ENCODE data around the gene DCN. TPM values are rescaled to one million over a fixed set of nuclear protein-coding genes. Genes with fewer than 3 reads are reported as not detected.

The DCN gene
- total and polyA plus RNA-seq, 2 experiments from 2014 or later = 441 to 483 TPM

GRCh38 chr12:91140026-91140931 is 42.3 kb downstream of the DCN start:
- Histone ChIP-seq H3K27ac (peak overlapping the region; percentile 88), H3F3A (ENCODE audit: insufficient read depth) (peaks cover 75% of the 10 kb centered on the region), H4K20me1 (ENCODE audit: insufficient read depth) (no peaks in the 10 kb centered on the region), H3K9me2 (ENCODE audit: insufficient read depth) (no peaks in the 10 kb centered on the region), H2AFZ (no peak overlapping the region), H3K4me2 (ENCODE audit: unreplicated experiment) (peak overlapping the region; percentile 55), H3K9me3 (ENCODE audit: low read depth) (no peaks in the 10 kb centered on the region), H3K79me2 (ENCODE audit: insufficient read depth) (no peaks in the 10 kb centered on the region), H3K4me1 (ENCODE audit: insufficient read depth) (peaks cover 68% of the 10 kb centered on the region), H3K4me3 (peak overlapping the region; percentile 24), H3K9ac (peak overlapping the region; percentile 47), H3K36me3 (ENCODE audit: low read depth) (peaks cover 9% of the 10 kb centered on the region; the same call in 1 of the 2 replicates), H3K27me3 (replicated peaks; ENCODE audit: insufficient read depth) (no peaks in the 10 kb centered on the region)
- peak; percentile 90 for DNase-seq
- in situ Hi-C loops (cut with MboI) = no loop called here
- peak; percentile 92 for TF ChIP-seq EZH2phosphoT487 (IDR thresholded peaks at IDR 0.05; ENCODE audit: insufficient read depth, low read depth)
- no peak for TF ChIP-seq EZH2 (IDR thresholded peaks at IDR 0.05; ENCODE audit: insufficient read depth, poor library complexity, severe bottlenecking)
- 0 to 5% methylated on average over 1 of the region's 1 CpG for WGBS, 2 experiments (ENCODE audit: low coverage in 1 of 2, low lambda C conversion rate in 2 of 2, missing lambda C conversion rate in 2 of 2)

DNA sequence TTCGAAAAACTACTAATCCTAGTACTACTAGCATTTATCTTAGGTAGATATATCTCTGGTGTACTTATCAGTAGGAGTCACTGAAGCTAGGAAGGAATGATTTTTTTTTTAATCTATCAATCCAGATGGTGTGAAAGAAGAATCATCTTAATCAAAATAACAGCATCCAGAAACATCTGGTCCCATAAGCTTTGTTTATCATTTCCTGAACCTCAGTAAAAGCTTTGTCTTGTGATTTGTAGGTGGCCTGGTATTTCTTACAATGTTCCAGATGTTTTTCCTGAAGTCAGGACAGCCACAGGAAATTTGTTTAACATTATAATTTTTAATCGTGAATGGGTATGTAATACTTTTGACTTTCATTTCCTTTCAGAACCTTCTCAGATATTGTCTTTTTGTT is 43.3 kb downstream of the DCN start:
- Histone ChIP-seq H3K27ac (peak overlapping the region; percentile 88), H3K4me2 (ENCODE audit: unreplicated experiment) (peak overlapping the region; percentile 55), H2AFZ (peak overlapping the region; percentile 4; the same call in 1 of the 2 replicates), H3K79me2 (ENCODE audit: insufficient read depth) (no peaks in the 10 kb centered on the region), H4K20me1 (ENCODE audit: insufficient read depth) (no peaks in the 10 kb centered on the region), H3F3A (ENCODE audit: insufficient read depth) (peaks cover 70% of the 10 kb centered on the region), H3K27me3 (replicated peaks; ENCODE audit: insufficient read depth) (no peaks in the 10 kb centered on the region), H3K4me3 (peak overlapping the region; percentile 24), H3K9me2 (ENCODE audit: insufficient read depth) (no peaks in the 10 kb centered on the region), H3K36me3 (ENCODE audit: low read depth) (no peaks in the 10 kb centered on the region), H3K9me3 (ENCODE audit: low read depth) (no peaks in the 10 kb centered on the region), H3K4me1 (ENCODE audit: insufficient read depth) (peaks cover 67% of the 10 kb centered on the region), H3K9ac (peak overlapping the region; percentile 47)
- WGBS, 2 experiments (ENCODE audit: low coverage in 1 of 2, low lambda C conversion rate in 2 of 2, missing lambda C conversion rate in 2 of 2) = 22 to 23% methylated on average over 2 of the region's 2 CpGs
- in situ Hi-C loops (cut with MboI) = no loop called here
- DNase-seq = no peak
- TF ChIP-seq EZH2phosphoT487 (IDR thresholded peaks at IDR 0.05; ENCODE audit: insufficient read depth, low read depth) = no peak
- TF ChIP-seq EZH2 (IDR thresholded peaks at IDR 0.05; ENCODE audit: insufficient read depth, poor library complexity, severe bottlenecking) = no peak

GRCh38 chr12:91138337-91138920 is 44.2 kb downstream of the DCN start:
- in situ Hi-C loops (cut with MboI) = no loop called here
- Histone ChIP-seq H2AFZ (peak overlapping the region; percentile 4; the same call in 1 of the 2 replicates), H3F3A (ENCODE audit: insufficient read depth) (peaks cover 71% of the 10 kb centered on the region), H3K27ac (peak overlapping the region; percentile 88), H3K36me3 (ENCODE audit: low read depth) (no peaks in the 10 kb centered on the region), H3K79me2 (ENCODE audit: insufficient read depth) (no peaks in the 10 kb centered on the region), H3K27me3 (replicated peaks; ENCODE audit: insufficient read depth) (no peaks in the 10 kb centered on the region), H3K4me3 (peak overlapping the region; percentile 24; the same call in 1 of the 2 replicates), H3K9me3 (ENCODE audit: low read depth) (no peaks in the 10 kb centered on the region), H3K9me2 (ENCODE audit: insufficient read depth) (no peaks in the 10 kb centered on the region), H4K20me1 (ENCODE audit: insufficient read depth) (no peaks in the 10 kb centered on the region), H3K4me2 (ENCODE audit: unreplicated experiment) (peak overlapping the region; percentile 55), H3K9ac (no peak overlapping the region), H3K4me1 (ENCODE audit: insufficient read depth) (peaks cover 71% of the 10 kb centered on the region)
- no peak for TF ChIP-seq EZH2 (IDR thresholded peaks at IDR 0.05; ENCODE audit: insufficient read depth, poor library complexity, severe bottlenecking)
- WGBS, 2 experiments (ENCODE audit: low coverage in 1 of 2, low lambda C conversion rate in 2 of 2, missing lambda C conversion rate in 2 of 2) = 4 to 14% methylated on average over 1 of the region's 1 CpG
- DNase-seq = peak; percentile 26

- H3K9me3 ChIP-seq (ENCODE audit: low read depth) = no peaks in the 10 kb centered on the region
- TF ChIP-seq EZH2phosphoT487 (IDR thresholded peaks at IDR 0.05; ENCODE audit: insufficient read depth, low read depth) (0 out of 2 replicates have a peak, but pooled peaks have one; percentile 43), EZH2 (IDR thresholded peaks at IDR 0.05; ENCODE audit: insufficient read depth, poor library complexity, severe bottlenecking) (no peak)
- in situ Hi-C loops (cut with MboI) = no loop called here
- peak overlapping the region; percentile 33 for H3K4me2 ChIP-seq (ENCODE audit: unreplicated experiment)
- H3K9ac ChIP-seq = peak overlapping the region; percentile 23; the same call in 1 of the 2 replicates
- no peak overlapping the region for H2AFZ ChIP-seq
- peaks cover 26% of the 10 kb centered on the region for H3F3A ChIP-seq (ENCODE audit: insufficient read depth)
- peak; percentile 88 for DNase-seq
- H3K27me3 ChIP-seq (replicated peaks; ENCODE audit: insufficient read depth) = no peaks in the 10 kb centered on the region
- no peaks in the 10 kb centered on the region for H3K36me3 ChIP-seq (ENCODE audit: low read depth)
- 2 to 9% methylated on average over 1 of the region's 1 CpG for WGBS, 2 experiments (ENCODE audit: low coverage in 1 of 2, low lambda C conversion rate in 2 of 2, missing lambda C conversion rate in 2 of 2)
- H3K4me1 ChIP-seq (ENCODE audit: insufficient read depth) = peaks cover 41% of the 10 kb centered on the region
- H4K20me1 ChIP-seq (ENCODE audit: insufficient read depth) = no peaks in the 10 kb centered on the region
- H3K27ac ChIP-seq = peak overlapping the region; percentile 56
- H3K9me2 ChIP-seq (ENCODE audit: insufficient read depth) = no peaks in the 10 kb centered on the region
- no peaks in the 10 kb centered on the region for H3K79me2 ChIP-seq (ENCODE audit: insufficient read depth)
- H3K4me3 ChIP-seq = no peak overlapping the region
Observed at GRCh38 chr12:91133871-91134270, 48.7 kb downstream of the DCN start.
